ENCODE measurements around the gene ZNF219. TPM values are rescaled to one million over a fixed set of nuclear protein-coding genes. Genes with fewer than 3 reads are reported as not detected.

The ZNF219 gene
- total and polyA plus RNA-seq, 2 of the 13 experiments (the other 11 are each of a cell fraction or from before 2014, with no cell fraction given), result 34.5 to 36.6 TPM

- peak; percentile 57; the same call in 1 of the 2 replicates for TF ChIP-seq ZHX2 (IDR thresholded peaks at IDR 0.05; ENCODE audit: low read depth)
- no peak for TF ChIP-seq ZHX2 (CRISPR knock-in tag; IDR thresholded peaks at IDR 0.05; ENCODE audit: borderline replicate concordance)
- 0 out of 2 replicates have a peak, but pooled peaks have one; percentile 20 for TF ChIP-seq NR0B2 (CRISPR knock-in tag; IDR thresholded peaks at IDR 0.05)
- no peak; the same call in 1 of the 2 replicates for TF ChIP-seq ZFP41 (CRISPR knock-in tag; IDR thresholded peaks at IDR 0.05; ENCODE audit: borderline replicate concordance)
- 0 out of 2 replicates have a peak, but pooled peaks have one; percentile 70 for TF ChIP-seq SALL2 (CRISPR knock-in tag; IDR thresholded peaks at IDR 0.05)
- no peak for TF ChIP-seq ZNF383 (CRISPR knock-in tag; IDR thresholded peaks at IDR 0.05; ENCODE audit: borderline replicate concordance)
- peak; percentile 96 for TF ChIP-seq ZBTB7A (CRISPR knock-in tag; IDR thresholded peaks at IDR 0.05)
- peak; percentile 14; the same call in 1 of the 2 replicates for TF ChIP-seq ZNF761 (CRISPR knock-in tag; conservative IDR thresholded peaks at IDR 0.05)
- 0 out of 2 replicates have a peak, but pooled peaks have one; percentile 17 for TF ChIP-seq HINFP (CRISPR knock-in tag; IDR thresholded peaks at IDR 0.05; ENCODE audit: low read depth)
- TF ChIP-seq FOXK1 (CRISPR knock-in tag; IDR thresholded peaks at IDR 0.05; ENCODE audit: borderline replicate concordance, low read depth), result no peak
- 0 out of 2 replicates have a peak, but pooled peaks have one; percentile 60 for TF ChIP-seq ZNF543 (CRISPR knock-in tag; IDR thresholded peaks at IDR 0.05)
- peak; percentile 38; the same call in 1 of the 2 replicates for TF ChIP-seq ISL2 (CRISPR knock-in tag; IDR thresholded peaks at IDR 0.05)
- no peak for TF ChIP-seq ZNF530 (CRISPR knock-in tag; IDR thresholded peaks at IDR 0.05; ENCODE audit: low read depth)
- TF ChIP-seq DZIP1 (CRISPR knock-in tag; IDR thresholded peaks at IDR 0.05), result 0 out of 2 replicates have a peak, but pooled peaks have one; percentile 37
- no peak for TF ChIP-seq GATAD2A (CRISPR knock-in tag; IDR thresholded peaks at IDR 0.05)
- peak; percentile 29; the same call in 1 of the 2 replicates for TF ChIP-seq GATAD1 (CRISPR knock-in tag; IDR thresholded peaks at IDR 0.05)
- TF ChIP-seq RXRB (CRISPR knock-in tag; IDR thresholded peaks at IDR 0.05; ENCODE audit: borderline replicate concordance), result peak; percentile 62; the same call in 1 of the 2 replicates
Observed at GRCh38 chr14:21070610-21071224, 27.7 kb downstream of the ZNF219 start (continued).

All from HepG2 (cell line).